Measurements from ENCODE around the gene CYP3A4. TPM values are rescaled to one million over a fixed set of nuclear protein-coding genes. Genes with fewer than 3 reads are reported as not detected.
A peak's percentile ranks its signal among the peaks of the same experiment; 100 is the strongest.

CYP3A4 gene
- total and polyA plus RNA-seq, 9 of the 15 experiments (the other 6 are each of a cell fraction or from before 2014, with no cell fraction given), result 0.07 to 0.08 TPM; not detected in 7

GRCh38 chr7:99806839-99807478, 23.0 kb upstream of the CYP3A4 start (continued):
- TF ChIP-seq ZBTB7A (IDR thresholded peaks at IDR 0.05; ENCODE audit: borderline replicate concordance, control insufficient read depth, low read depth, low read length) (no peak), ZNF354B (CRISPR knock-in tag; IDR thresholded peaks at IDR 0.05) (0 out of 2 replicates have a peak, but pooled peaks have one; percentile 19), ATF1 (CRISPR knock-in tag; IDR thresholded peaks at IDR 0.05) (no peak), ATF1 (tag; IDR thresholded peaks at IDR 0.05) (peak; percentile 39; the same call in 1 of the 2 replicates), FOXK2 (conservative IDR thresholded peaks at IDR 0.05 in 1 of 2, IDR thresholded peaks at IDR 0.05 in 1 of 2; ENCODE audit: low read depth in 2 of 2) (peak; percentile 48 to 55; a peak in 1 of 4 replicates), MAFF (IDR thresholded peaks at IDR 0.05; ENCODE audit: low read length) (no peak), MITF (IDR thresholded peaks at IDR 0.05) (no peak), SETDB1 (IDR thresholded peaks at IDR 0.05; ENCODE audit: low read length) (no peak), NCOA2 (IDR thresholded peaks at IDR 0.05; ENCODE audit: partially characterized antibody in 2 of 2) (no peak), BRD4 (IDR thresholded peaks at IDR 0.05) (no peak), ZNF707 (CRISPR knock-in tag; conservative IDR thresholded peaks at IDR 0.05) (no peak), EP300 (IDR thresholded peaks at IDR 0.05; ENCODE audit: low read length) (peak; percentile 74), CBFB (CRISPR knock-in tag; IDR thresholded peaks at IDR 0.05) (no peak), SOX6 (IDR thresholded peaks at IDR 0.05) (peak; percentile 88), ZC3H8 (IDR thresholded peaks at IDR 0.05) (no peak), TBP (optimal IDR thresholded peaks at IDR 0.05; ENCODE audit: low read depth, low read length) (no peak), ELF1 (tag; IDR thresholded peaks at IDR 0.05) (no peak; the same call in 1 of the 2 replicates), ATF7 (IDR thresholded peaks at IDR 0.05) (peak; percentile 96), TCF7L2 (IDR thresholded peaks at IDR 0.05; ENCODE audit: low read depth, low read length) (peak; percentile 19; the same call in 1 of the 2 replicates), ZNF140 (CRISPR knock-in tag; IDR thresholded peaks at IDR 0.05) (no peak), FIP1L1 (IDR thresholded peaks at IDR 0.05; ENCODE audit: low read depth, low read length, poor library complexity, severe bottlenecking) (no peak), ZBTB49 (CRISPR knock-in tag; IDR thresholded peaks at IDR 0.05; ENCODE audit: borderline replicate concordance) (no peak), TAF9B (IDR thresholded peaks at IDR 0.05; ENCODE audit: partially characterized antibody) (peak; percentile 12), ZBTB1 (CRISPR knock-in tag; IDR thresholded peaks at IDR 0.05; ENCODE audit: borderline replicate concordance, low read depth) (no peak), ETV1 (tag; conservative IDR thresholded peaks at IDR 0.05; ENCODE audit: low read depth) (0 out of 2 replicates have a peak, but pooled peaks have one; percentile 35)

Data from K562 (cell line).